22Rv1 (cell line): ENCODE measurements around the gene ZFX.

ENCODE experiments used
- H3K27ac ChIP-seq: fragments of 450-650 bp; 2 replicates; pipeline ENCODE4 v1.5.1; 2017
- ZFX ChIP-seq: fragments of 450-650 bp; IDR thresholded peaks from 2 replicates; pipeline ENCODE4 v1.6.1; 2017; ENCODE audit warnings: antibody characterized with exemption, borderline replicate concordance
- TF ChIP-seq, protein P1 (sequence below): fragments of 450-650 bp; IDR thresholded peaks from 2 replicates; pipeline ENCODE4 v1.5.1; 2017; ENCODE audit warnings: mild to moderate bottlenecking

ZFX gene

GRCh38 chrX:24232796-24233195 lies 83.3 kb downstream of the ZFX start:
- TF ChIP-seq, protein P1, sequence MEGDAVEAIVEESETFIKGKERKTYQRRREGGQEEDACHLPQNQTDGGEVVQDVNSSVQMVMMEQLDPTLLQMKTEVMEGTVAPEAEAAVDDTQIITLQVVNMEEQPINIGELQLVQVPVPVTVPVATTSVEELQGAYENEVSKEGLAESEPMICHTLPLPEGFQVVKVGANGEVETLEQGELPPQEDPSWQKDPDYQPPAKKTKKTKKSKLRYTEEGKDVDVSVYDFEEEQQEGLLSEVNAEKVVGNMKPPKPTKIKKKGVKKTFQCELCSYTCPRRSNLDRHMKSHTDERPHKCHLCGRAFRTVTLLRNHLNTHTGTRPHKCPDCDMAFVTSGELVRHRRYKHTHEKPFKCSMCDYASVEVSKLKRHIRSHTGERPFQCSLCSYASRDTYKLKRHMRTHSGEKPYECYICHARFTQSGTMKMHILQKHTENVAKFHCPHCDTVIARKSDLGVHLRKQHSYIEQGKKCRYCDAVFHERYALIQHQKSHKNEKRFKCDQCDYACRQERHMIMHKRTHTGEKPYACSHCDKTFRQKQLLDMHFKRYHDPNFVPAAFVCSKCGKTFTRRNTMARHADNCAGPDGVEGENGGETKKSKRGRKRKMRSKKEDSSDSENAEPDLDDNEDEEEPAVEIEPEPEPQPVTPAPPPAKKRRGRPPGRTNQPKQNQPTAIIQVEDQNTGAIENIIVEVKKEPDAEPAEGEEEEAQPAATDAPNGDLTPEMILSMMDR = no peak
- H3K27ac ChIP-seq = no peak overlapping the region

DNA sequence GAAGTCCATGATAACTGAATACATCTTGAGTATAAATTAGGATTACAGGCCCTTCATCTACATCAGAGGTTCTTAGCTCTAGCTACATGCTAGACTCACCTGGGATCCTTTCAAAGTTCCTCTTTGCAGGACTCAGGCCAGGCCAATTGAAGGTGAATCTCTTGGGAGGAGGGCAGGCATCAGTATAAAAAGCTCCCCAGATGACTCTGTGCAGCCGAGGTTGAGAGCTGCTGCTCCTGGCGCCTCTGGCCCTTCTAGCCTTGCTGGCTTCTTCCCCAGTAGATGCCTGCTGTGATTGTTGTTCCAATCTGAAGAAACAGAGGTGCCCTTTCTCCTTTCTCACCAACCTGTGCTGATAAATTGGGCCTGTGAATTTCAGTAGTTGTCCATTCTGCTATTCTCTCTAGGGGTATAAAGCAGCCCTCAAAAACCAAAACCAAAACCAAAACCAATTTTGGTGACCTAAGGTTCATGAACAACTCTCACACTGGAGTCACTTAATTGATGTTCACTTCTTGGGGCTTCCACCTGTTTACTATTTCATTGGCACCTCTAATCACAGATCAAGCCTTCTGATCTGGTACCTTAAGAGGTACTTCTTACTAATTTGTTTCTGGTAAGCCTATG lies 85.7 kb downstream of the ZFX start:
- no peak overlapping the region for H3K27ac ChIP-seq

GRCh38 chrX:24241822-24242648 lies 92.5 kb downstream of the ZFX start:
- no peak for TF ChIP-seq ZFX
- TF ChIP-seq, protein P1 = peak; percentile 41
- H3K27ac ChIP-seq = no peak overlapping the region

More for the DNA sequence above, 85.7 kb downstream of the ZFX start:
- TF ChIP-seq, protein P1 = no peak
- TF ChIP-seq ZFX = no peak

DNA sequence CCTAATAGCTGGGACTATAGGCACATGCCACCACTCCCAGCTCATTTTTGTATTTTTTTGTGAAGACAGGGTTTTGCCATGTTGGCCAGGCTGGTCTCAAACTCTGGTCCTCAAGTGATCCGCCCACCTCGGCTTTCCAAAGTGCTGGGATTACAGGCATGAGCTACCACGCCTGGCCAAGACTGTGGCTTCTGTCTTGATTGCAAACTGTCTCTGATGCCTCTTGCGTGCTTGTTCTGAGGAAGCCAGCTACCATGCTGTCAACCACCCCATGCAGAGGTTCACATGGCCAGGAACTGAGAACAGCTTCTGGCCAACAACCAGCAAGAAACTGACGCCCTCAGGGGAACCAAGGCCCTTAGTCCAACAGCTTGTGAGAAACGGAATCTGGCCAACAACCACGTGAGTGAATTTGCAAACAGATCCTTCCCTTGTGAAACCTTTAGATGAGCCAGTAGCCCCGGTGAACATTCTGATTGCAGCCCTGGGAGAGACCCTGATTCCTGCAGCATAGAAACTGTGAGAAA lies 93.2 kb downstream of the ZFX start:
- no peak overlapping the region for H3K27ac ChIP-seq
- TF ChIP-seq, protein P1 = no peak
- no peak for TF ChIP-seq ZFX

DNA sequence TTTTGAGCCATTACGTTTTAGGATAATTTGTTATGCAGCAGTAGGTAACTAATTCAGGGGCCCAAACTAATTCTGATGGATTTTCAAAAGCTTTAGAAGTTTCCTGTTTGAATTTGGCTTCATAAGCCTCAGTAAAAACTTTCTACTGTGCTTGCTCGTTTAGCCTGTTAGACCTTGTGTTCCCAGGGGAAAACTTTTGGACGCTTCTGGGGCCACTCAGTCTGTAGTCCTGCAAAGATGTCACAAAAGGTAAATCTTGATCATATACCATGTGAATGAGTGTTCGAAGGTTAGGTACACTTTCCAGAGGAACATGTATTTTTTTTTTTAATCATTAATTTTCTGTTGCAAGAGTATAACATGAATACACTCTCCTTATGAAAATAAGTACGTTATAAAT lies 93.7 kb downstream of the ZFX start:
- no peak for TF ChIP-seq ZFX
- TF ChIP-seq, protein P1 = no peak
- no peak overlapping the region for H3K27ac ChIP-seq

DNA sequence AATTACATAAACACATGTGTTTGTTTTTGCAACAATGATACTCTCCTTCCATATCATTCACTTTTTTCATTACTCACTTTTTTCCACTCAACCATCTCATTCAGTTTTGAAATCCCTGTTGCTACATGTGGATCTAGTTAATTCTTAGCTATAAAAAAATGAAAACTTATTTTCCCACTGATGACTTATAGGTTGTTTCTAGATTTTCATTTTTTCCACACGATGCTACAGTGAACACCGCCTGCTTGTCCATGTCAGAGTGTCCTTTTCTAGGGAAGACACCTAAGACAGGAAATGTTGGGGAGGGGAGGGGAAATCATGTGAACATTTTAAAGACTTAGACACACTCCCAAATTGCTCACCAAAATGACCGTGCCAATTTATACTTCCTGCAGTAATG lies 94.2 kb downstream of the ZFX start:
- no peak overlapping the region for H3K27ac ChIP-seq

DNA sequence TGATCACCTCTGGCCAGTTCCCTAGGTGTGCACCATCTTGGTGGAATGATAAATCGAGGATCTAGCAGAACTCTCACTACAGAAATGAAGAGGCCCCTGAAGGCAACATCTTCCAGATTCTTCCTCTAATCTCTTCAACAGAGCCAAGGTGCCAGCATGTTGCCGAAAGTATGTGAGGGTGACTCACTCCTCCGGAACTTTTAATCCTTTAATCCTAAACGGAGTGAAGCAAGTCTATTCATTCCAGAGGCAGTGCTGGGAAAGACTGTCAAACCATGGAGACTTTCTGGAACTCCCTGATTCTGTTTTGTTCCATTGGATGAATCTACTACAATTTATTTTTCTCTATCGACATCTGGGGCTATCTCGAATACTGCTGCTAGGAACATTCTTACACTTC lies 95.7 kb downstream of the ZFX start:
- H3K27ac ChIP-seq = no peak overlapping the region
- TF ChIP-seq ZFX = no peak
- TF ChIP-seq, protein P1 = no peak

More for the DNA sequence above, 94.2 kb downstream of the ZFX start:
- TF ChIP-seq, protein P1 = no peak
